GM19463 (cell line): ENCODE data around the gene TNIP2.
"Not testable (repeated sequence)": the region's sequence is repeated elsewhere in the genome, so short reads cannot be mapped to it uniquely, and the experiment has no call there.

ENCODE experiments used
- ATAC-seq: cut with Tn5 transposase; IDR thresholded peaks from one replicate; pipeline ENCODE4 v1.9.1; 2021; ENCODE audit warnings: mild to moderate bottlenecking, moderate library complexity; ENCODE audit not compliant: unreplicated experiment

The TNIP2 gene

GRCh38 chr4:2745981-2746806 lies 9.9 kb downstream of the TNIP2 start:
- peak; percentile 95 for ATAC-seq

GRCh38 chr4:2745516-2745915 lies 10.6 kb downstream of the TNIP2 start:
- no peak for ATAC-seq

GRCh38 chr4:2744576-2745270 lies 11.4 kb downstream of the TNIP2 start:
- ATAC-seq: no peak

- ATAC-seq: no peak
Observed at GRCh38 chr4:2743518-2744445, 12.4 kb downstream of the TNIP2 start.

GRCh38 chr4:2742823-2743517 lies 13.2 kb downstream of the TNIP2 start:
- ATAC-seq: no peak

GRCh38 chr4:2742081-2742822 lies 13.9 kb downstream of the TNIP2 start:
- ATAC-seq: no peak

- no peak for ATAC-seq
Observed at GRCh38 chr4:2741626-2742025, 14.5 kb downstream of the TNIP2 start.

GRCh38 chr4:2738296-2738695 lies 17.8 kb downstream of the TNIP2 start:
- not testable (repeated sequence) for ATAC-seq

GRCh38 chr4:2735869-2736268 lies 20.3 kb downstream of the TNIP2 start:
- ATAC-seq: no peak

- ATAC-seq: no peak
Observed at GRCh38 chr4:2734612-2735011, 21.5 kb downstream of the TNIP2 start.

- no peak for ATAC-seq
Observed at GRCh38 chr4:2733844-2734574, 22.1 kb downstream of the TNIP2 start.

- ATAC-seq: no peak
Observed at GRCh38 chr4:2733001-2733843, 22.9 kb downstream of the TNIP2 start.

- ATAC-seq: no peak
Observed at GRCh38 chr4:2732526-2732925, 23.6 kb downstream of the TNIP2 start.

GRCh38 chr4:2731907-2732317 lies 24.2 kb downstream of the TNIP2 start:
- ATAC-seq: no peak

- no peak for ATAC-seq
Observed at GRCh38 chr4:2729533-2729875, 26.6 kb downstream of the TNIP2 start.

GRCh38 chr4:2728806-2729532 lies 27.2 kb downstream of the TNIP2 start:
- no peak for ATAC-seq

GRCh38 chr4:2728221-2728620 lies 27.9 kb downstream of the TNIP2 start:
- no peak for ATAC-seq

GRCh38 chr4:2726881-2727280 lies 29.3 kb downstream of the TNIP2 start:
- ATAC-seq: not testable (repeated sequence)
